ENCODE data around the gene RASAL1. TPM values are rescaled to one million over a fixed set of nuclear protein-coding genes. Genes with fewer than 3 reads are reported as not detected.
A peak's percentile ranks its signal among the peaks of the same experiment; 100 is the strongest.

Gene RASAL1, protein sequence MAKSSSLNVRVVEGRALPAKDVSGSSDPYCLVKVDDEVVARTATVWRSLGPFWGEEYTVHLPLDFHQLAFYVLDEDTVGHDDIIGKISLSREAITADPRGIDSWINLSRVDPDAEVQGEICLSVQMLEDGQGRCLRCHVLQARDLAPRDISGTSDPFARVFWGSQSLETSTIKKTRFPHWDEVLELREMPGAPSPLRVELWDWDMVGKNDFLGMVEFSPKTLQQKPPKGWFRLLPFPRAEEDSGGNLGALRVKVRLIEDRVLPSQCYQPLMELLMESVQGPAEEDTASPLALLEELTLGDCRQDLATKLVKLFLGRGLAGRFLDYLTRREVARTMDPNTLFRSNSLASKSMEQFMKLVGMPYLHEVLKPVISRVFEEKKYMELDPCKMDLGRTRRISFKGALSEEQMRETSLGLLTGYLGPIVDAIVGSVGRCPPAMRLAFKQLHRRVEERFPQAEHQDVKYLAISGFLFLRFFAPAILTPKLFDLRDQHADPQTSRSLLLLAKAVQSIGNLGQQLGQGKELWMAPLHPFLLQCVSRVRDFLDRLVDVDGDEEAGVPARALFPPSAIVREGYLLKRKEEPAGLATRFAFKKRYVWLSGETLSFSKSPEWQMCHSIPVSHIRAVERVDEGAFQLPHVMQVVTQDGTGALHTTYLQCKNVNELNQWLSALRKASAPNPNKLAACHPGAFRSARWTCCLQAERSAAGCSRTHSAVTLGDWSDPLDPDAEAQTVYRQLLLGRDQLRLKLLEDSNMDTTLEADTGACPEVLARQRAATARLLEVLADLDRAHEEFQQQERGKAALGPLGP
- 0.33 and 2.1 TPM in 2 replicates for total RNA-seq (2014; rRNA removed; shearing (Covaris generic))

DNA sequence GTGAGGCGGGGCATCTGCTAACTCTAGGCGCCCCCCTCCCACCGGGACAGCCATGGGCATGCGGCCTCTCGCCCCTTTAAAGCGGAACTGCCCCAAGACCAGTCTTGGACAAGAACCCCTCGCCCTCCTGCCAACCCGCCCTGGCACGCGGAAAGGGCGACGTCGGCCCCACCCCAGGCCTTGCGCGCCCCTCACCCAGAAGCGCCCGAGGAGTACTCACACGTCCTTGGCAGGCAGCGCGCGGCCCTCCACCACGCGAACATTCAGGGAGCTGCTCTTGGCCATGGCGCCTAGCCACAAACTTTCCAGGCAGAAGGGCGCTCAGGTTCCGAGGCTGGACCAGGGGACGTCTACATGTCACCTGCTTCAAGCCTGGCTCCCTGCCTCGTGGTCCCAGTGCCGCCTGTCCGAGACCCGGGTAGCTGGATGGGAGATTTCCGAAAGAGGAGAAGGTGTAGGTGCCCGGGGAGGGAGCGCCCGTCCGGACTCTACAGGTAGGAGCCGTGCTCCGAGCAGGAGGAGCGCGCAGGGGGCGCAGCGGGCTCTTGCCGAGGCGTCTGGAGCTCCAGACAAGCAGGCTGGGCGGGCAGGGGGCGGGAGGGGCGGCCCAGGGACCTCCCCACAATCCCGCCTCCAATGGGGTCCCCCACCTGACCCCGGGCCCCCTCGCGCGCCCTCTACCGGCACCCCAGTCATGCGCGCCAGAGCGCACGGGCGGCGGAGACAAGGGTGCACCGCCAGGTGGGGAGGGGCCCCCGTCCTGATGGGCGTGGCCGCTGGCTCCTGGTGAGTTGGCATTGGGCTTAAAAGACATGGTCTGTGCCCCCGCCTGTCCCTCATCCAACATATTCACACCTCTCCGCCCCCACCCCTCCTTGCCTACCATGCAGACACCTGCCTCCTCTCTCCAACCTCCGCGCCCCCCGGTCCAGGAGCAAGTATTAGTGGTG is at the start of gene RASAL1:
Gene RASAL1 (minus strand): TSS at position 584 of the 950 bp plus-strand sequence. CDS start 299 bp downstream, at position 285.
- DNase-seq (ENCODE audit: low spot score) = peak; percentile 50

- peak; percentile 93 for DNase-seq (ENCODE audit: low spot score)
Measured at GRCh38 chr12:113184900-113185179, 49.3 kb upstream of the RASAL1 start.

DNA sequence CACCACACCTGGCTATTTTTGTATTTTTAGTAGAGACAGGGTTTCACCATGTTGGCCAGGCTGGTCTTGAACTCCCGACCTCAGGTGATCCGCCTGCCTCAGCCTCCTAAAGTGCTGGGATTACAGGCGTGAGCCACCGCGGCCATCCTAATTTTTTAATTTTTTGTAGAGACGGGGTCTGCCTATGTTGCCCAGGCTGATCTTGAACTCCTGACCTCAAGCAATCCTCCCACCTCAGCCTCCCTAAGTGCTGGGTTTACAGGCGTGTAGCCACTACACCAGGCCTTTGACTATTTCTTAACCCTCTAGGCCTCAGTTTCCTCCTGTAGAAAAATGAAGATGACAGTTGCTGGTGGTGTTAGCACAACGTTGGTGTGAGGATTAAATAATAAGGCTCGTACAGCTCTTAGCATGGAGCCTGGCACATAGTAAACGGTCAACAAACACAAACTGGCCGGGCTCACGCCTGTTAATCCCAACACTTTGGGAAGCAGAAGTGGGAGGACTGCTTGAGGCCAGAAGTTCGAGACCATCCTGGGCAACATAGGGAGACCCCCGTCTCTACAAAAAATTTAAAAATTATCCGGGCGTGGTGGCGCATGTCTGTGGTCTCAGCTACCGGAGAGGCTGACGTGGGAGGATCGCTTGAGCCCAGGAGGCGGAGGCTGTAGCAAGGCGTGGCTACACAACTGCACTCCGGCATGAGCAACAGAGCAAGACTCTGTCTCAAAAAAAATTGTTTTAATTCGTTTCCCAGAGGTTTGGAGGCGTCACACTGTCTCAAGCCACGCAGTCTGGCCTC is 48.7 kb upstream of the RASAL1 start:
- no peak for DNase-seq (ENCODE audit: low spot score)

DNA sequence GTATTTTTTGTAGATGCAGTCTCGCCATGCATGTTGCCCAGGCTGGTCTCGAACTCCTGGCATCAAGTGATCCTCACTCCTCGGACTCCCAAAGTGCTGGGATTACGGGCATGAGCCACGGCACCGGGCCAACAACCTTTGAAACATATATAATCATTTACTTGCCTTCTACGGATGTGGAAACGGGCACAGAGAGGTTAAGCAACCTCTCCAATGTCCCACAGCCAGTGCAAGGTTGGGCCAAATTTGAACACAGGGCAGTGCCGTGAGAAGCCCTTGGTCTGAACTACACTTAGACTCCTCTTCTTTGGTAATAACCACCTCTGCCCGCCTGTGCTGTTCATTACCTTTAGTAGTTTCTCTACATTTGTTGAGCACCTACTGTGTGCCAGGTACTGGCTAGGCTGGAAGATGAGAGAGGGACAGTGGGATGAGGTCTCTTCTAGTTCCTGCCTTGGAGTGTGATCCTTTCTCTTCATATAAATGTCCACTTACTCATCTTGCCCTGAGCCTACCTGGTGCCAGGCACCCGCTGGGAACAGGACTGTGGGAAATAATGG is 47.5 kb upstream of the RASAL1 start:
- no peak for DNase-seq (ENCODE audit: low spot score)

DNA sequence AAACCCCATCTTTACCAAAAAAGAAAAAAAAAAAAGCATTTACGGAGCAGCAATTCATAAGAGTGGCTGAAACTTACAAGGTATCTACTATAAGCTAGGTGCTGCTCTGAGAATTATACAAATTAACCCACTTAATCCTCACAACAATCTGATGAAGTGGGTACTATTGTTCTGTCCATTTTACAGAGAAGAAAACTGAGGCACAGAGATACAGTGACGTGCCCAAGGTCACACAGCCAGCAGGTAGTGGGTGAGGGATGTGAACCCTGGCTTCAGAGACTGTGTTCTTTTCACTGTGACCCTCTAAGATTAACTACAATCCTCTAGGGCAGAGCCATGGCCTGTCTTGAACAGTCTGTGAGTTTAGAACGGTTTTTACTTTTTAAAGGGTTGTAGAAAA is 46.4 kb upstream of the RASAL1 start:
- DNase-seq (ENCODE audit: low spot score) = no peak

DNA sequence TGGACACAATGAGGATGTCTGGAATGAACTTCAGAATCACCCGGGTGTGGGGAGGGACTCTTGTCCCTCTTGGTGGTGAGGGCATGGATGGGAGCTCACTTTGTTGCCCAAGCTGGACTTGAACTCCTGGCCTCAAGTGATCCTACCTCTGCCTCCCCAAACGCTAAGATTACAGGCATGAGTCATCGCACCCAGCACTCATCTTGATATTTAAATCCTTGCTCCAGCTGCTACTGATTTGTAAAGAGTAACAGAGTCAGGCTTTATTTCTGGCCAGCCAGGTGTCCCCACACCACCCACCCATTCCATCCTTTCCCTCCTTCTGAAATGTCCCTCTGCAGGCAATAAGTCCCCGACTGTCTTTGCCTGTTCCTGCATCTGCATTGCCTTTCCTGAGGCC is 44.8 kb upstream of the RASAL1 start:
- no peak for DNase-seq (ENCODE audit: low spot score)

DNA sequence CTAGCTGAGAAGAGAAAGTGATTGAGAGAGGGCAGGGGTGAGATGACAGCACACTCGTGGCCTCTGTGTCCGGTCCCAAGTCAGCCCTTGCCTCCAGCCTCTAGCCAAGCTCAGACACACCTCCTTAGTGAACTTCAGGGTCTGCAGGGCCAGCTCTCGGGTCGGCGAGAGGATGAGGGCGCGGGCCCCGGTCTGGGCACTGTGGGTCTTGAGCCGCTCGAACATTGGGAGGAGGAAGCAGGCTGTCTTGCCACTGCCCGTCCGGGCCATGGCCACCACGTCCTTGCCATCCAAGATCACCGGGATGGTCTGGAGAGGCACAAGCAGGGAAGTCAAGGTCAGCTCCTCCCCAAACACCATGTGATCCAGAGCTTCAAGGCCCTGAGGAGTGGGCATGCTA is 43.5 kb upstream of the RASAL1 start:
- no peak for DNase-seq (ENCODE audit: low spot score)

DNA sequence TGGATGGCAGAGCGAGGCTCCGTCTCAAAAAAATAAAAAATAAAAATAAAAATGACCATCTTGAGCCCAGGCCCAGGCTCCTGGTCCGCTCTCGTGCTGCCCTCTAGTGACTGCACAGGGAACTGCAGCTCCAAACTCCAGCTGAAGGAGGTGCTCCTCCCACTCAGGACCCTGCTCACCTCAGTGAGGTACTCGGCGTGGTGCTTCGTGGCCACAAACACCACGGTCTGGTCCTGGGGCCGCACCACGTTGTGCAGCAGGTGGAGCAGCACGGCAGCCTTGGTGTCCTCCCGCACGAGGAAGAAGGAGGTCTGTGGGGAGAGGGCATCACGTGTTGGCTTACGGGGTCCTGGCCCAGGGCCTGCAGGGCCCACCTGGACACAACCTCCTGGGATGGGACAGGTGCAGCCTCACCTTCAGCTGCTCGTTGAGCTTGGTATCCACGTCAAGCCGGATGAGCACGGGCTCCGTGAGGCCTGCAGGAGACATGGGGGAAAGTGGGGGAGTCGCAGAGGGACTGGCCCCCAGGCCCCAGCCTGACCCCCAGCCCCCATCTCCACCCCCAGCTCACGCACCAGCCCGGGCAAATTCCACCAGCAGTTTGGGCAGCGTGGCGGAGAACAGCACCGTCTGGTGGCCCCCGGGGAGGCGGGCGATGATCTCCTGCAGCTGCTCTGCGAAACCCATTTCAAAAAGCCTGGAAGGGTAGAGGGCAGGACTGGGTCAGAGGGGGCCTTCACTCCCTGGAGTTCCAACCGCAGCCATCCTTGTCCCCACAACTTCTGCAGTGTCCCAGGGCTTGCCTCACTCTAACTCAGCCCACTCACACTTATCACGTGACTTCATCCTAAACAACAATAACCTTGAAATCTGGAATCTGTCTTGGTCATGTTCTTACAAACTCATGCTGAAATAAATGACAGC is 39.2 kb upstream of the RASAL1 start:
- DNase-seq (ENCODE audit: low spot score) = peak; percentile 76

DNA sequence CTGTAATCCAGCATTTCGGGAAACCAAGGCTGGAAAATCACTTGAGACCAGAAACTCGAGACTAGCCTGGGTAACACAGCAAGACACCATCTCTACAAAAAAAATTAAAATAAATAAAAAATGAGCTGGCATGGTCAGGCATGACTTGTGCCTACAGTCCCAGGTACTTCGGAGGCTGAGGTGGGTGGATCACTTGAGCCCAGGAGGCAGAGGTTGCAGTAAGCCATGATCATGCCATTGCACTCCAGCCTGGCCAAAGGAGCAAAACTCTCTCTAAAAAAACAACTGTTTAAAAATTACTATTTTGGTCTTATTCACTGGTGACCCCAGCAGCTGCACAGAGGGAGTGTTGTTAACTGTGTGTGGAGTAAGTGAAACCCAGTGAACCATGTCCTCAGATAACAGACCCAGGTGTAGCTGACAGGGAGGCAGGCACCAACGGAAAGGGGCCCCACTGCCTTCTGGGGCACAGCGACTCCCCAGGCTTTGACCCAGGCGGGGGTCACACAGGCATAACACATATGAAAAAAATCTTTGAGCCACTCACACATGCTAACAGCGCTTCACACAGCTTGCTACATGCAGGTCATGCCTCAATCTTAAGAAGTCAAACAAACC is 37.6 kb upstream of the RASAL1 start:
- no peak for DNase-seq (ENCODE audit: low spot score)

DNA sequence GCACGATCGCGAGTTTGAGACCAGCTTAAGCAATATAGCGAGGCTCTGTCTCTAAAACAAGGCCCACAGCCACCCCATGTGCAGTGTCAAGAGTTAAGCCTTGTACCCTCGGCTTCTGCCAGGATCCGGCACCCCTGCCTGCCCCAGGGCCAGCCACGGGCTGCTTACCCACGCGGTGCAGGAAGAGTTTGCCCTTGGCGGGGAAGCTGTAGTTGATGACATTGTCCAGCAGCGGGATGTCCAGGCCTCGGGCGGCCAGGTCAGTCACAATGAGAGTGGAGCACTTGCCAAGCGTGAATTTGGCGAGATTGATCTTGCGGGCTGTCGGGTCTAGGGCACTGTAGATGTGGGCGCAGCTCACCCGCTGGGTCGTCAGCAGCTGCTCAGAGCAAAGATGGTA is 36.6 kb upstream of the RASAL1 start:
- DNase-seq (ENCODE audit: low spot score) = no peak

DNA sequence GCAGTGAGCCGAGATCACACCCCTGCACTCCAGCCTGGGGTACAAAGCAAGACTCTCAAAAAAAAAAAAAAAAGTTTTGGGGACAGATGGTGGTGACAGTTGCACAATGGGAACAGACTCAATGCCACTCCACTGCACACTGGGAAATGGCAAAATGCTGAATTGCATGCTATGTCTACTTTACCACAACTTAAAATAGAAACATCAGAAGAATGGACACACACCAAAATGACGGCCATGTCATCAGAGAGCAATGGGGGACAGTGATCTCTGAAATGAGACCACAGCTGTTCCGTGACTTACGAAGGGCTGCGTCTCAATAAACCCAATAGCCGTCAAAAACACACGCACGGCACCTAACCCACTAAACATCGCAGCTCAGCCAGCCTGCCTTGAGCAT is 36.0 kb upstream of the RASAL1 start:
- DNase-seq (ENCODE audit: low spot score) = no peak

DNA sequence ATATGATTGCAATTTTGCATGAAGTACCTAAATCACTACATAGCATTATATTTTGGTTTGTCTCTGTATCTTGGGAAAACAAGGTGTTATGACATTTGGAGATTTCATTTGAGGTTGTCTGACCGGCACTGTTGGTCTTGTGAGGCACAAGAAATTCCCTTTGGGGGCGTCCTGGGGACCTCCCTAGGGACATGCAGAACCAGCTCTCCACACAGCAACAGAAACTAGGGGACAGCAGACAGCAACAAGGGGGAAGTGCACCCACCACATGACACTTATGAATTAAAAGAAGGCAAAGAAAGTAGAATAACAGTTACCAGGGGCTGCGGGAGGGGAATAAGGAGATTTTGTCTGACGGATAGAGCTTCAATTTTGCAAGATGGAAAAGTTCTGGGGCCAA is 35.4 kb upstream of the RASAL1 start:
- no peak for DNase-seq (ENCODE audit: low spot score)

DNA sequence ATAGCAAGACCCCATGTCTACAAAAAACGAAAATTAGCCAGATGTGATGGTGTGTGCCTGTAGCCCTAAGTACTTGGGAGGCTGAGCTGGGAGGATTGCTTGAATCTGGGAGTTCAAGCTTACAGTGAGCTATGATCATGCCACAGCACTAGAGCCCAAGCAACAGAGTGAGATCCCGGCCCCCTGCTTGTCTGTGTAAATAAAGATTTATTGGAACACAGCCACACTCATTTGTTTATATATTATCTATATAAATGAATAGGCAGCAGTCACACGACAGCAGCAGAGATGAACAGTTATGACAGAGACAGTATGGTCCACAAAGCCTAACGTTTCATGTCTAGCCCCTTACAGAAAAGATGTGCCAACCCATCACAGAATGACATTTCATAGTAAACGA is 34.9 kb upstream of the RASAL1 start:
- no peak for DNase-seq (ENCODE audit: low spot score)

DNA sequence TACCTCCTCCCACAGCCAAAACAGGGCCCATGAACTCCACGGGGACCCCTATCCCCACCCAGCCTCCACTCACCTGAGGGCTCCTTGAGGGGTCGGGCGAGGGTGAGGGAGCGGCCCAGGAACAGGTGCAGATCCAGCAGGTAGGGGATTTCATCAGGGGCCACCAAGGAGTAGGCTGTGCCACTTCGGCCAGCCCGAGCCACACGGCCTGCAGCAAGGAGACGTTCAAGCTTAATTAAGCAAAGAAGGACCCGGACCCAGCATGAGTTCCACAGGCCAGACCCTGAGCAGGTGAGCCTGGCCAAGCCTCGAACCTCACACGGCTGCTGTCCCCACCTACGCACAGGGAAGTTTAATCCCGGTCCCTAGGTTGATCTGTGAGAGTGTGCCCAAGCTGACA is 34.1 kb upstream of the RASAL1 start:
- no peak for DNase-seq (ENCODE audit: low spot score)

DNA sequence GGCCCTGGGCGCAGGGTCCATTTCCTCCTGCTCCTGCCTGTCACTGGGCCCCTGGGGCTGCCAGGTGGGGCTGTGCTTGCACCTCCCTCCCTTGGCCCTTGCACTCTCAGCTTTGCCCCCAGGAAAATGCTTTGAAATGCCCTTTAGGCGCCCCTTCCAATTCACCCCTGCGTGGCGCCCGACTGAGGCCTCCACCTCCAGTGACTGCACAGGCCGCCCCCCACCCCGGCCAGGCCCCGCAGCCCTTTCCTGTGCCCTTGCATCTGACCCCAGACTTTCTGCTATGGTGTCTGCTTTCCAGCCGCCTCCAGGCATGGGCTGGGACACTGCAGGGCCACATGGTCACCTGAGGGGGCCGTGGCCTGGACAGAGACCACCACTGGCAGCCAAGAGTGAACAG is 32.3 kb upstream of the RASAL1 start:
- DNase-seq (ENCODE audit: low spot score) = no peak

DNA sequence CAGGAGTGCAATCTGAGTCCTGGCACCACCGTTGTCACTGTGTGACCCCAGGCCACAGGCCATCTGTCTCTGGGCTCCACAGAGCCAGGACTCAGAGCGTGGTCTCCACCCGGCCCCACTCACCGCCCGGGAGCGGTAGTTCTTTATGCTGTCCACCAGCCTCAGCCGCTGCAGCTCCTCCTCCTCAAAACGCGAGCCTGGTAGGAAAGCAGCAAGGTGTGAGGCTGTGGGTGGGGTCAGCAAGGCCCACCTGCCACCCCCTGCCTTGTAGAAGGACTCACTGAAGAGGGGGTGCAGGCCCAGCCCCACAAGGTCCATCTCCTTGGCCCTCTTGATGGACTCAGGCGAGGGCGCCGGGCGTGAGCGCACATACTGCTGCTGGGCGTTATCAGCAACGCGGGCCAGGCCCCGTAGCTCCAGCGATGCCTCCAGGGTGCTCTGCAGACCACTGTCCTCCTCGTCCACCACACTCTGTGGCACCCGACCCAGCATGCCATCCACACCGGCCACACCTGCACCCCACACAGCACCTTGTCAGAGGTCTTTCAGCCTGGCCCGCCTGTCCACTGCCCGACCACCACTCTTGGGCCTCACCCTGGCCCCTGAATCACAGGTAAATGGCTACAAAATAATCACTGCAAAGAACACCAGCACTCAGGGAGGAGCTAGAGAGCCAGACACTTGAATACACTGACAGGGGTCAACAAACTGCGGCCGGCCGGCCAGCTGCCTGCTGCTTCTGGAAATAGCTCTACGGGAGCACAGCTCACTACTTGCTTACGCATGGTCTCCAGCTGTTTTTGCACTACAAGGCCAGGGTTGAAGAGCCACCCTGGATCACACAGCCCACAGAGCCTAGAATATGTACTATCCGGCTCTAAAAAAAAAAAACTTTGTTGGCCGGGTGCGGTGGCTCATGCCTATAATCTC is 30.2 kb upstream of the RASAL1 start:
- no peak for DNase-seq (ENCODE audit: low spot score)

DNA sequence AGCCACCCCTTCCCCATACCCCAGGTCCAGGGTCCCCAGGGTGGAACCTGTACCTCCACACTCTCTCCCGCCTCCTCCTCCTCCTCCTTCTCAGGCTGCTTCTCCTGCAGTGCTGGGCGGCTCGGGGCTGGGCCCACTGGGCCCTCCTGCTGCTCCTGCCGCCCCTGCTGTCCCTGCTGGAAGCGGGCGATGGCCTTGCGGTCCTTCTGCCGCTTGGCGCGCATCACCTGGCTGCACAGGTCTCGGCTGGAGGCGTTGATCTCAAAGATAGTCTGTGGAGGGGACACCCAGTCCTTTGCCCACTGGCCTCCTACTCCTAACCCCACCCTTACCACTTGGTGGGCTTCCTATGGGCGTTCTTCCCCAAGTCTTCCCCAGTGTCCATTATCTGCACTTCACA is 28.5 kb upstream of the RASAL1 start:
- no peak for DNase-seq (ENCODE audit: low spot score)

GRCh38 chr12:113163030-113163360 is 27.4 kb upstream of the RASAL1 start:
- DNase-seq (ENCODE audit: low spot score) = no peak

Data from HT-29 (cell line).